ENCODE measurements around the gene SRGN.

Gene SRGN

GRCh38 chr10:69101451-69102095 lies 13.7 kb downstream of the SRGN start:
- no peak overlapping the region for H3K4me3 ChIP-seq (ENCODE audit: low read depth, low read length)
- no peak for TF ChIP-seq CTCF (IDR thresholded peaks at IDR 0.05; ENCODE audit: low read depth, low read length)

GRCh38 chr10:69102440-69102839 lies 14.5 kb downstream of the SRGN start:
- no peak for TF ChIP-seq CTCF (IDR thresholded peaks at IDR 0.05; ENCODE audit: low read depth, low read length)

GRCh38 chr10:69103784-69104183 lies 15.9 kb downstream of the SRGN start:
- no peak for TF ChIP-seq CTCF (IDR thresholded peaks at IDR 0.05; ENCODE audit: low read depth, low read length)
- no peak overlapping the region for H3K4me3 ChIP-seq (ENCODE audit: low read depth, low read length)

More at GRCh38 chr10:69102440-69102839, 14.5 kb downstream of the SRGN start:
- H3K4me3 ChIP-seq (ENCODE audit: low read depth, low read length) = no peak overlapping the region

GRCh38 chr10:69104994-69105790 lies 17.3 kb downstream of the SRGN start:
- no peak for TF ChIP-seq CTCF (IDR thresholded peaks at IDR 0.05; ENCODE audit: low read depth, low read length)
- H3K4me3 ChIP-seq (ENCODE audit: low read depth, low read length) = no peak overlapping the region

GRCh38 chr10:69107176-69107490 lies 19.2 kb downstream of the SRGN start:
- TF ChIP-seq CTCF (IDR thresholded peaks at IDR 0.05; ENCODE audit: low read depth, low read length) = no peak
- no peak overlapping the region for H3K4me3 ChIP-seq (ENCODE audit: low read depth, low read length)

GRCh38 chr10:69107699-69108098 lies 19.8 kb downstream of the SRGN start:
- TF ChIP-seq CTCF (IDR thresholded peaks at IDR 0.05; ENCODE audit: low read depth, low read length) = no peak

GRCh38 chr10:69119896-69120295 lies 32.0 kb downstream of the SRGN start:
- H3K4me3 ChIP-seq (ENCODE audit: low read depth, low read length) = no peak overlapping the region
- no peak for TF ChIP-seq CTCF (IDR thresholded peaks at IDR 0.05; ENCODE audit: low read depth, low read length)

More at GRCh38 chr10:69107699-69108098, 19.8 kb downstream of the SRGN start:
- H3K4me3 ChIP-seq (ENCODE audit: low read depth, low read length) = no peak overlapping the region

Measured in WI38 (cell line).